HepG2 (cell line): ENCODE measurements around the gene SCYGR6. TPM values are rescaled to one million over a fixed set of nuclear protein-coding genes. Genes with fewer than 3 reads are reported as not detected.

ENCODE experiments used
- BCL3 ChIP-seq: sonication (generic); formaldehyde crosslinking; IDR thresholded peaks from 2 replicates; pipeline ENCODE4 v1.5.1; 2020; ENCODE audit warnings: mild to moderate bottlenecking, missing genetic modification reagents, moderate library complexity
- BCL6 ChIP-seq: IDR thresholded peaks from 2 replicates; pipeline ENCODE4 v1.6.1; 2016; ENCODE audit warnings: missing genetic modification reagents, missing compliant biosample characterization
- CHD4 ChIP-seq: fragments of 200-600 bp; sonication (generic); IDR thresholded peaks from 2 replicates; pipeline ENCODE4 v1.7.0; 2017; ENCODE audit warnings: mild to moderate bottlenecking, low read length, borderline replicate concordance
- CREB1 ChIP-seq, 2 experiments: fragments of 450-650 bp in 1 of 2; IDR thresholded peaks; 2 replicates each; pipeline ENCODE4 v1.6.1; 2016 to 2017; ENCODE audit warnings: control low read depth in 1 of 2, mild to moderate bottlenecking in 1 of 2, missing compliant biosample characterization in 1 of 2, missing genetic modification characterization in 1 of 2
- GATAD2A ChIP-seq: IDR thresholded peaks from 2 replicates; pipeline ENCODE4 v1.6.1; 2016
- HMGXB4 ChIP-seq, 2 experiments: sonication (generic) in 1 of 2; formaldehyde crosslinking in 1 of 2; IDR thresholded peaks; 2 replicates each; pipeline versions ENCODE4 v1.4.0 to v1.6.1; 2018 to 2020; ENCODE audit warnings: missing genetic modification reagents in 2 of 2, borderline replicate concordance in 1 of 2, low read depth in 1 of 2, mild to moderate bottlenecking in 1 of 2, missing biosample characterization in 1 of 2
- HNF1A ChIP-seq, 2 experiments: sonication (generic) in 1 of 2; formaldehyde crosslinking in 1 of 2; IDR thresholded peaks; 2 replicates each; pipeline versions ENCODE4 v1.4.0 to v1.6.1; 2016 to 2020; ENCODE audit warnings: borderline replicate concordance in 1 of 2, low read depth in 1 of 2, mild to moderate bottlenecking in 1 of 2, missing genetic modification reagents in 1 of 2
- MAX ChIP-seq: IDR thresholded peaks from 2 replicates; pipeline ENCODE4 v1.6.1; 2012; ENCODE audit warnings: inconsistent platforms
- NR2C2 ChIP-seq: sonication (generic); formaldehyde crosslinking; IDR thresholded peaks from 2 replicates; pipeline ENCODE4 v1.4.0; 2020; ENCODE audit warnings: missing genetic modification reagents, mild to moderate bottlenecking, moderate library complexity, borderline replicate concordance
- NR2F6 ChIP-seq, 2 experiments: IDR thresholded peaks; 2 replicates each; pipeline ENCODE4 v1.6.1; 2016; ENCODE audit warnings: antibody characterized with exemption in 1 of 2, mild to moderate bottlenecking in 1 of 2
- PAF1 ChIP-seq: IDR thresholded peaks from 2 replicates; pipeline ENCODE4 v1.6.1; 2016; ENCODE audit warnings: missing genetic modification reagents, missing compliant biosample characterization
- SOX5 ChIP-seq: IDR thresholded peaks from 2 replicates; pipeline ENCODE4 v1.6.1; 2016; ENCODE audit warnings: borderline replicate concordance
- SRSF1 ChIP-seq: fragments of 200-400 bp; formaldehyde crosslinking; optimal IDR thresholded peaks from 2 replicates; pipeline ENCODE3; 2017; ENCODE audit warnings: mild to moderate bottlenecking, low read depth, low read length, moderate library complexity
- U2AF2 ChIP-seq: fragments of 200-400 bp; formaldehyde crosslinking; IDR thresholded peaks from 2 replicates; pipeline ENCODE4 v1.6.1; 2017; ENCODE audit warnings: low read depth, mild to moderate bottlenecking, low read length
- ZNF331 ChIP-seq: sonication (generic); formaldehyde crosslinking; IDR thresholded peaks from 2 replicates; pipeline ENCODE4 v1.4.0; 2020; ENCODE audit warnings: missing genetic modification reagents
- ZNF7 ChIP-seq: IDR thresholded peaks from 2 replicates; pipeline ENCODE4 v1.6.1; 2016; ENCODE audit warnings: missing biosample characterization, missing genetic modification reagents
- ZNF841 ChIP-seq: sonication (generic); formaldehyde crosslinking; IDR thresholded peaks from 2 replicates; pipeline ENCODE4 v1.8.1; 2023; ENCODE audit warnings: missing genetic modification reagents, borderline replicate concordance
- polyA plus RNA-seq, 8 experiments: library from polyadenylated mRNA; depleted of rRNA in 3 of 8; stranded (reverse) in 7 of 8; unstranded in 1 of 8; fragments of >200 nt; fragmentation: Illumina TruSeq in 4 of 8; extraction: Trizol in 4 of 8; gene quantifications; 2 replicates each; pipeline versions ENCODE4 v1.2.1 to v1.2.3, GENCODE V29; 2011 to 2016; ENCODE audit warnings: low read depth in 4 of 8, missing spikeins in 1 of 8, mixed read lengths in 1 of 8; ENCODE audit not compliant: insufficient read depth in 1 of 8
- total RNA-seq, 5 experiments: library from RNA; depleted of rRNA; stranded (reverse); fragments of >200 nt; fragmentation: Illumina TruSeq; extraction: Trizol; gene quantifications; 2 replicates each; pipeline ENCODE4 v1.2.3, GENCODE V29; 2016; ENCODE audit warnings: low read depth in 1 of 5

SCYGR6 gene
- total and polyA plus RNA-seq, 2 of the 13 experiments (the other 11 are each of a cell fraction or from before 2014, with no cell fraction given) = not detected

- TF ChIP-seq HMGXB4 (CRISPR knock-in tag; IDR thresholded peaks at IDR 0.05; ENCODE audit: borderline replicate concordance in 1 of 2, low read depth in 1 of 2) (no peak), HNF1A (IDR thresholded peaks at IDR 0.05; ENCODE audit: low read depth) (peak; percentile 90), HNF1A (CRISPR knock-in tag; IDR thresholded peaks at IDR 0.05; ENCODE audit: borderline replicate concordance) (peak; percentile 61; the same call in 1 of the 2 replicates), ZNF841 (CRISPR knock-in tag) (no peak), BCL3 (CRISPR knock-in tag) (peak; percentile 9; the same call in 1 of the 2 replicates), U2AF2 (0 out of 2 replicates have a peak, but pooled peaks have one; percentile 84), NR2C2 (CRISPR knock-in tag) (no peak), ZNF7 (peak; percentile 43; the same call in 1 of the 2 replicates), SOX5 (CRISPR knock-in tag) (peak; percentile 46; the same call in 1 of the 2 replicates), BCL6 (CRISPR knock-in tag) (peak; percentile 82), SRSF1 (no peak), GATAD2A (CRISPR knock-in tag) (peak; percentile 50), CREB1 (IDR thresholded peaks at IDR 0.05) (no peak), CREB1 (CRISPR knock-in tag; IDR thresholded peaks at IDR 0.05) (peak; percentile 64), ZNF331 (CRISPR knock-in tag) (0 out of 2 replicates have a peak, but pooled peaks have one; percentile 27), CHD4 (0 out of 2 replicates have a peak, but pooled peaks have one; percentile 12), NR2F6 (IDR thresholded peaks at IDR 0.05) (0 out of 2 replicates have a peak, but pooled peaks have one; percentile 9), NR2F6 (CRISPR knock-in tag; IDR thresholded peaks at IDR 0.05) (no peak), MAX (peak; percentile 53; the same call in 1 of the 2 replicates), PAF1 (CRISPR knock-in tag) (no peak)
These were observed 37.4 kb upstream of the SCYGR6 start (continued) for GRCh38 chr2:227761740-227762476.
